CD4-positive, alpha-beta memory T cell (primary cell): ENCODE measurements around the gene SIGLEC10. TPM values are rescaled to one million over a fixed set of nuclear protein-coding genes. Genes with fewer than 3 reads are reported as not detected.
"Not testable (repeated sequence)": the region's sequence is repeated elsewhere in the genome, so short reads cannot be mapped to it uniquely, and the experiment has no call there.

Source experiments
- CTCF ChIA-PET: fragments of 350-600 bp; sonication (Branson Sonifier 250); formaldehyde crosslinking; loops from one replicate; lab custom pipeline; 2021; ENCODE audit warnings: inconsistent platforms; ENCODE audit not compliant: partially characterized antibody; lab: Charles Lee
- POLR2A ChIA-PET: fragments of 350-600 bp; sonication (Branson Sonifier 250); formaldehyde crosslinking; loops from one replicate; lab custom pipeline; 2021; ENCODE audit not compliant: partially characterized antibody; lab: Charles Lee
- DNase-seq, 5 donors: peaks; one replicate each; pipeline versions ENCODE4 v3.0.0 to v3.0.0-alpha.2; 2020 to 2022; ENCODE audit warnings: mixed read lengths in 1 of 5
- H3K27ac ChIP-seq: one replicate; pipeline ENCODE4 v1.7.0; 2013; ENCODE audit warnings: low read depth, low read length
- H3K27me3 ChIP-seq: 2 replicates; pipeline ENCODE4 v1.7.0; 2013; ENCODE audit warnings: mild to moderate bottlenecking, low read length, moderate library complexity; ENCODE audit not compliant: insufficient read depth
- H3K36me3 ChIP-seq: 2 replicates; pipeline ENCODE4 v1.7.0; 2013; ENCODE audit warnings: mild to moderate bottlenecking, low read length, moderate library complexity; ENCODE audit not compliant: insufficient read depth
- H3K4me1 ChIP-seq: 2 replicates; pipeline ENCODE4 v1.7.0; 2013; ENCODE audit warnings: mild to moderate bottlenecking, low read length, moderate library complexity; ENCODE audit not compliant: insufficient read depth
- H3K4me3 ChIP-seq, 2 donors: one replicate each; pipeline ENCODE4 v1.7.0; 2013; ENCODE audit warnings: low read length in 2 of 2, mild to moderate bottlenecking in 1 of 2
- H3K9me3 ChIP-seq, 2 donors: one replicate each; pipeline ENCODE4 v1.7.0; 2013; ENCODE audit warnings: low read length in 2 of 2, control low read depth in 1 of 2; ENCODE audit not compliant: control insufficient read depth in 1 of 2
- H3K27ac Mint-ChIP-seq, 7 donors: one replicate each; pipeline ENCODE4 v1.8.0; 2020 to 2021; ENCODE audit warnings: mixed read lengths in 7 of 7, mild to moderate bottlenecking in 6 of 7, inconsistent platforms in 3 of 7, moderate library complexity in 3 of 7
- H3K27me3 Mint-ChIP-seq, 2 donors: one replicate each; pipeline ENCODE4 v1.8.0; 2020 to 2021; ENCODE audit warnings: mixed read lengths in 2 of 2
- H3K36me3 Mint-ChIP-seq, 2 donors: one replicate each; pipeline ENCODE4 v1.8.0; 2020 to 2021; ENCODE audit warnings: mixed read lengths in 2 of 2, inconsistent platforms in 1 of 2, mild to moderate bottlenecking in 1 of 2
- H3K4me1 Mint-ChIP-seq, 4 donors: one replicate each; pipeline ENCODE4 v1.8.0; 2020 to 2021; ENCODE audit warnings: mixed read lengths in 4 of 4, mild to moderate bottlenecking in 1 of 4
- H3K4me3 Mint-ChIP-seq, 8 donors: one replicate each; pipeline ENCODE4 v1.8.0; 2020 to 2021; ENCODE audit warnings: mixed read lengths in 8 of 8, mild to moderate bottlenecking in 7 of 8, moderate library complexity in 6 of 8, inconsistent platforms in 3 of 8
- H3K9me3 Mint-ChIP-seq, 8 donors: one replicate each; pipeline ENCODE4 v1.8.0; 2020 to 2021; ENCODE audit warnings: mixed read lengths in 8 of 8, mild to moderate bottlenecking in 5 of 8, inconsistent platforms in 3 of 8, moderate library complexity in 1 of 8
- intact Hi-C: fragments of 100-400 bp; cut with micrococcal nuclease; formaldehyde crosslinking; loops from one replicate; pipeline ENCODE4 v1.15.1; 2023
- polyA plus RNA-seq, 2 donors: library from polyadenylated mRNA; unstranded; fragments of 300-500 nt; fragmentation: Illumina TruSeq; gene quantifications; one replicate each; pipeline ENCODE4 v1.2.3, GENCODE V29; 2021
- total RNA-seq, 2 experiments: library from RNA; stranded (reverse); gene quantifications; one replicate each; pipeline ENCODE4 v1.2.3, GENCODE V29; 2021

SIGLEC10 gene
- total and polyA plus RNA-seq, 4 experiments from 2014 or later: 0.12 to 0.39 TPM; not detected in 2

GRCh38 chr19:51410950-51411748, 6.3 kb downstream of the SIGLEC10 start:
- Mint-ChIP-seq H3K27ac (no peak overlapping the region), H3K4me3 (no peak overlapping the region)
- POLR2A ChIA-PET: no interaction called here

GRCh38 chr19:51407511-51408131, 9.8 kb downstream of the SIGLEC10 start:
- ChIA-PET POLR2A (no interaction called here), CTCF (interaction anchor here (1.0 to 1.4 kb wide), 4 partner anchors 53 to 80 kb away, joined by 3 to 6 read pairs (median 4); no protein-coding TSS in a partner anchor)
- peaks cover 4 to 5% of the 10 kb centered on the region in 2 donors for H3K27me3 Mint-ChIP-seq
- no peak overlapping the region for H3K27ac ChIP-seq
- no peaks in the 10 kb centered on the region for H3K9me3 ChIP-seq
- DNase-seq: peak in 4 of 5 donors; percentile 13 to 30 (median 24)
- no peak overlapping the region for H3K27ac Mint-ChIP-seq
- no peaks in the 10 kb centered on the region for H3K36me3 ChIP-seq
- intact Hi-C loops: loop anchor here (1.0 kb wide), 1 partner anchor 68 kb away; no protein-coding TSS in a partner anchor
- H3K9me3 Mint-ChIP-seq: peaks cover 0 to 17% (median 12%) of the 10 kb centered on the region in 8 donors
- H3K4me1 ChIP-seq: no peaks in the 10 kb centered on the region
- peaks cover 1 to 9% of the 10 kb centered on the region in 2 donors for H3K36me3 Mint-ChIP-seq
- no peak overlapping the region for H3K4me3 Mint-ChIP-seq
- H3K4me3 ChIP-seq: no peak overlapping the region
- H3K27me3 ChIP-seq: no peaks in the 10 kb centered on the region
- H3K4me1 Mint-ChIP-seq: peaks cover 0 to 2% (median 0%) of the 10 kb centered on the region in 4 donors

More at GRCh38 chr19:51410950-51411748, 6.3 kb downstream of the SIGLEC10 start:
- no peak overlapping the region for H3K4me3 ChIP-seq
- peaks cover 0 to 1% of the 10 kb centered on the region in 2 donors for H3K36me3 Mint-ChIP-seq
- H3K4me1 Mint-ChIP-seq: peaks cover 0 to 3% (median 0%) of the 10 kb centered on the region in 4 donors
- peaks cover 0 to 3% (median 0%) of the 10 kb centered on the region in 8 donors for H3K9me3 Mint-ChIP-seq
- H3K27me3 Mint-ChIP-seq: peaks cover under 1 to 5% of the 10 kb centered on the region in 2 donors
- no peaks in the 10 kb centered on the region for H3K27me3 ChIP-seq
- no peak for DNase-seq
- H3K27ac ChIP-seq: no peak overlapping the region
- no peaks in the 10 kb centered on the region for H3K36me3 ChIP-seq
- no peaks in the 10 kb centered on the region for H3K9me3 ChIP-seq
- intact Hi-C loops: no loop called here
- CTCF ChIA-PET: interaction anchor here (0.6 to 1.4 kb wide), 2 partner anchors 10 to 22 kb away, joined by 4 to 5 read pairs; no protein-coding TSS in a partner anchor
- no peaks in the 10 kb centered on the region for H3K4me1 ChIP-seq

GRCh38 chr19:51402117-51402516, 15.3 kb downstream of the SIGLEC10 start:
- Mint-ChIP-seq H3K4me1 (no peaks in the 10 kb centered on the region), H3K27ac (peak overlapping the region in 1 of 7 donors; percentile 60), H3K9me3 (peaks cover 0 to 27% (median 20%) of the 10 kb centered on the region in 8 donors), H3K36me3 (peaks cover 0 to 16% of the 10 kb centered on the region in 2 donors), H3K27me3 (peaks cover 0 to 6% of the 10 kb centered on the region in 2 donors), H3K4me3 (no peak overlapping the region)
- Histone ChIP-seq H3K4me3 (no peak overlapping the region), H3K27ac (no peak overlapping the region), H3K4me1 (no peaks in the 10 kb centered on the region), H3K36me3 (no peaks in the 10 kb centered on the region), H3K27me3 (no peaks in the 10 kb centered on the region), H3K9me3 (peaks cover 0 to 5% of the 10 kb centered on the region in 2 donors)
- ChIA-PET CTCF (interaction anchor here (0.9 to 1.4 kb wide), 2 partner anchors 15 to 70 kb away, joined by 3 to 4 read pairs; partner anchors contain the start of gene SIGLEC10), POLR2A (no interaction called here)
- no peak for DNase-seq
- intact Hi-C loops: no loop called here

- DNase-seq, H3K4me3 Mint-ChIP-seq, intact Hi-C loops, H3K4me3 ChIP-seq, H3K27me3 ChIP-seq, POLR2A ChIA-PET, H3K27ac Mint-ChIP-seq, H3K36me3 ChIP-seq, H3K9me3 ChIP-seq, H3K4me1 ChIP-seq, H3K27ac ChIP-seq, H3K27me3 Mint-ChIP-seq: not testable (repeated sequence)
- CTCF ChIA-PET: interaction anchor here (1.0 to 1.8 kb wide), 4 partner anchors 18 to 60 kb away, joined by 3 to 6 read pairs (median 3); no protein-coding TSS in a partner anchor
- peaks cover under 1 to 10% (median 5%) of the 10 kb centered on the region in 4 donors for H3K4me1 Mint-ChIP-seq
- H3K9me3 Mint-ChIP-seq: peaks cover 0 to 27% (median 18%) of the 10 kb centered on the region in 8 donors
- H3K36me3 Mint-ChIP-seq: peaks cover 0 to 16% of the 10 kb centered on the region in 2 donors
Measured at GRCh38 chr19:51399936-51400335, 17.5 kb downstream of the SIGLEC10 start.

GRCh38 chr19:51399231-51399630, 18.2 kb downstream of the SIGLEC10 start:
- ChIA-PET POLR2A (no interaction called here), CTCF (interaction anchor here (1.0 to 2.5 kb wide), 6 partner anchors 19 to 74 kb away, joined by 3 to 10 read pairs (median 5); partner anchors contain the start of genes NKG7 and VSIG10L)
- Mint-ChIP-seq H3K4me1 (peaks cover 3 to 17% (median 11%) of the 10 kb centered on the region in 4 donors), H3K27ac (no peak overlapping the region), H3K27me3 (peaks cover 0 to 5% of the 10 kb centered on the region in 2 donors), H3K36me3 (peaks cover 0 to 16% of the 10 kb centered on the region in 2 donors), H3K4me3 (no peak overlapping the region), H3K9me3 (peaks cover 0 to 24% (median 17%) of the 10 kb centered on the region in 8 donors)
- intact Hi-C loops: no loop called here
- Histone ChIP-seq H3K4me3 (no peak overlapping the region), H3K36me3 (no peaks in the 10 kb centered on the region), H3K27ac (no peak overlapping the region), H3K9me3 (peaks cover 0 to 5% of the 10 kb centered on the region in 2 donors), H3K27me3 (no peaks in the 10 kb centered on the region), H3K4me1 (peaks cover 7% of the 10 kb centered on the region)
- DNase-seq: no peak

GRCh38 chr19:51398096-51398704, 19.2 kb downstream of the SIGLEC10 start:
- Histone ChIP-seq H3K36me3 (no peaks in the 10 kb centered on the region), H3K27me3 (no peaks in the 10 kb centered on the region), H3K4me1 (peaks cover 13% of the 10 kb centered on the region), H3K27ac (no peak overlapping the region), H3K9me3 (peaks cover 0 to 5% of the 10 kb centered on the region in 2 donors), H3K4me3 (no peak overlapping the region)
- Mint-ChIP-seq H3K9me3 (peaks cover 0 to 17% (median 14%) of the 10 kb centered on the region in 8 donors), H3K36me3 (peaks cover 0 to 11% of the 10 kb centered on the region in 2 donors), H3K4me1 (peaks cover 8 to 23% (median 16%) of the 10 kb centered on the region in 4 donors), H3K4me3 (no peak overlapping the region), H3K27me3 (peaks cover 0 to 2% of the 10 kb centered on the region in 2 donors), H3K27ac (no peak overlapping the region)
- DNase-seq: peak in 4 of 5 donors; percentile 16 to 31 (median 21)
- intact Hi-C loops: loop anchor here (1.0 kb wide), 1 partner anchor 43 kb away; no protein-coding TSS in a partner anchor
- POLR2A ChIA-PET: no interaction called here
- CTCF ChIA-PET: interaction anchor here (0.6 to 2.5 kb wide), 8 partner anchors 10 to 260 kb away, joined by 3 to 10 read pairs (median 4); partner anchors contain the start of genes LIM2, NKG7 and VSIG10L
